H9 (cell line): ENCODE results near the gene WDFY3. TPM values are rescaled to one million over a fixed set of nuclear protein-coding genes. Genes with fewer than 3 reads are reported as not detected.

Experiments
- DNase-seq: peaks from one replicate; pipeline ENCODE4 v3.0.0-alpha.2; 2017
- H2AFZ ChIP-seq: one replicate; pipeline ENCODE4 v1.6.1; 2013; ENCODE audit warnings: mild to moderate bottlenecking, low read length, control low read depth, moderate library complexity
- H2AK5ac ChIP-seq: 2 replicates; pipeline ENCODE4 v1.6.1; 2013; ENCODE audit warnings: low read length, control low read depth, mixed read lengths; ENCODE audit not compliant: insufficient read length
- H2BK120ac ChIP-seq: one replicate; pipeline ENCODE4 v1.6.1; 2013; ENCODE audit warnings: low read depth, mild to moderate bottlenecking, low read length, control low read depth, inconsistent platforms; ENCODE audit not compliant: poor library complexity, severe bottlenecking
- H2BK12ac ChIP-seq: 2 replicates; pipeline ENCODE4 v1.6.1; 2013; ENCODE audit warnings: low read length, control low read depth, mixed read lengths, low read depth; ENCODE audit not compliant: insufficient read length
- H2BK15ac ChIP-seq: 2 replicates; pipeline ENCODE4 v1.6.1; 2013; ENCODE audit warnings: low read depth, low read length, control low read depth
- H2BK20ac ChIP-seq: one replicate; pipeline ENCODE4 v1.6.1; 2013; ENCODE audit warnings: low read depth, mild to moderate bottlenecking, low read length, control low read depth, inconsistent platforms; ENCODE audit not compliant: poor library complexity, severe bottlenecking
- H2BK5ac ChIP-seq: 2 replicates; pipeline ENCODE4 v1.6.1; 2013; ENCODE audit warnings: low read length, control low read depth, mixed read lengths; ENCODE audit not compliant: insufficient read length
- H3K14ac ChIP-seq: 2 replicates; pipeline ENCODE4 v1.6.1; 2013; ENCODE audit warnings: low read length, control low read depth; ENCODE audit not compliant: insufficient read depth
- H3K18ac ChIP-seq: 2 replicates; pipeline ENCODE4 v1.6.1; 2013; ENCODE audit warnings: low read depth, mild to moderate bottlenecking, mixed read lengths, low read length, control low read depth; ENCODE audit not compliant: insufficient read length
- H3K23ac ChIP-seq: 2 replicates; pipeline ENCODE4 v1.6.1; 2013; ENCODE audit warnings: low read length, control low read depth, mixed read lengths, low read depth; ENCODE audit not compliant: insufficient read length
- H3K23me2 ChIP-seq: 2 replicates; pipeline ENCODE4 v1.6.1; 2013; ENCODE audit warnings: low read depth, mild to moderate bottlenecking, mixed read lengths, low read length, control low read depth; ENCODE audit not compliant: insufficient read length, poor library complexity, severe bottlenecking
- H3K27ac ChIP-seq: 2 replicates; pipeline ENCODE4 v1.5.1; 2013; ENCODE audit warnings: low read length, control low read depth, mixed read lengths, low read depth; ENCODE audit not compliant: insufficient read length
- H3K27me3 ChIP-seq: 2 replicates; pipeline ENCODE4 v1.6.1; 2013; ENCODE audit warnings: low read length, control low read depth, inconsistent platforms; ENCODE audit not compliant: insufficient read depth
- H3K4ac ChIP-seq: 2 replicates; pipeline ENCODE4 v1.6.1; 2013; ENCODE audit warnings: low read depth, mild to moderate bottlenecking, control low read depth, inconsistent platforms, low read length, moderate library complexity
- H3K4me1 ChIP-seq: 2 replicates; pipeline ENCODE4 v1.6.1; 2013; ENCODE audit warnings: low read length, control low read depth, inconsistent platforms; ENCODE audit not compliant: insufficient read depth
- H3K4me2 ChIP-seq: 2 replicates; pipeline ENCODE4 v1.6.1; 2013; ENCODE audit warnings: low read length, control low read depth, mixed read lengths; ENCODE audit not compliant: insufficient read length, insufficient read depth
- H3K56ac ChIP-seq: 2 replicates; pipeline ENCODE4 v1.6.1; 2013; ENCODE audit warnings: low read depth, mild to moderate bottlenecking, mixed read lengths, low read length, control low read depth; ENCODE audit not compliant: insufficient read length
- H3K79me1 ChIP-seq: 2 replicates; pipeline ENCODE4 v1.6.1; 2013; ENCODE audit warnings: low read depth, mild to moderate bottlenecking, moderate library complexity, low read length, control low read depth, inconsistent platforms; ENCODE audit not compliant: insufficient read depth, poor library complexity, severe bottlenecking
- H3K79me2 ChIP-seq: 2 replicates; pipeline ENCODE4 v1.6.1; 2013; ENCODE audit warnings: low read length, control low read depth, inconsistent platforms; ENCODE audit not compliant: insufficient read depth
- H3K9ac ChIP-seq: 2 replicates; pipeline ENCODE4 v1.6.1; 2013; ENCODE audit warnings: low read length, control low read depth, mixed read lengths; ENCODE audit not compliant: insufficient read length; ENCODE audit errors: extremely low read depth
- H3K9me3 ChIP-seq: one replicate; pipeline ENCODE4 v1.6.1; 2013; ENCODE audit warnings: low read depth, low read length, inconsistent platforms; ENCODE audit not compliant: control insufficient read depth
- H3T11ph ChIP-seq: one replicate; pipeline ENCODE4 v1.6.1; 2013; ENCODE audit warnings: mild to moderate bottlenecking, low read length, control low read depth, inconsistent platforms
- H4K20me1 ChIP-seq: one replicate; pipeline ENCODE4 v1.6.1; 2013; ENCODE audit not compliant: control insufficient read depth, insufficient read length, insufficient read depth
- H4K5ac ChIP-seq: 2 replicates; pipeline ENCODE4 v1.6.1; 2013; ENCODE audit warnings: low read depth, mild to moderate bottlenecking, mixed read lengths, low read length, control low read depth; ENCODE audit not compliant: insufficient read length
- H4K8ac ChIP-seq: replicated peaks from 2 replicates; pipeline ENCODE4 v1.6.1; 2013; ENCODE audit warnings: low read length, control low read depth, mixed read lengths, low read depth; ENCODE audit not compliant: insufficient read length
- H4K91ac ChIP-seq: 2 replicates; pipeline ENCODE4 v1.6.1; 2013; ENCODE audit warnings: low read depth, mild to moderate bottlenecking, moderate library complexity, mixed read lengths, low read length, control low read depth; ENCODE audit not compliant: insufficient read length
- H3K27ac Mint-ChIP-seq, 3 experiments: 2 replicates in 2 of 3; 3 replicates in 1 of 3; pipeline ENCODE4 v1.8.0; 2020 to 2021; ENCODE audit warnings: mixed read lengths in 3 of 3, mild to moderate bottlenecking in 1 of 3, moderate library complexity in 1 of 3
- H3K27me3 Mint-ChIP-seq: 2 replicates; pipeline ENCODE4 v1.8.0; 2021; ENCODE audit warnings: low read depth, mild to moderate bottlenecking, moderate library complexity, mixed read lengths
- H3K36me3 Mint-ChIP-seq, 3 experiments: 2 replicates in 2 of 3; 3 replicates in 1 of 3; pipeline ENCODE4 v1.8.0; 2020 to 2021; ENCODE audit warnings: low read depth in 3 of 3, mixed read lengths in 3 of 3; ENCODE audit not compliant: insufficient read depth in 1 of 3
- H3K4me1 Mint-ChIP-seq, 2 experiments: 2 replicates each; pipeline ENCODE4 v1.8.0; 2020; ENCODE audit warnings: mixed read lengths in 2 of 2
- H3K4me3 Mint-ChIP-seq, 2 experiments: 2 replicates in 1 of 2; 3 replicates in 1 of 2; pipeline ENCODE4 v1.8.0; 2020 to 2021; ENCODE audit warnings: mild to moderate bottlenecking in 2 of 2, mixed read lengths in 2 of 2, moderate library complexity in 1 of 2
- H3K9me3 Mint-ChIP-seq, 2 experiments: 2 replicates in 1 of 2; 3 replicates in 1 of 2; pipeline ENCODE4 v1.8.0; 2020; ENCODE audit warnings: mild to moderate bottlenecking in 2 of 2, mixed read lengths in 2 of 2, moderate library complexity in 1 of 2
- CTCF ChIP-seq: fragments of 200-600 bp; sonication (generic); conservative IDR thresholded peaks from 3 replicates; pipeline ENCODE4 v1.8.0; 2021; ENCODE audit warnings: antibody characterized with exemption, mild to moderate bottlenecking
- WGBS: extraction: QIAGEN DNeasy Blood & Tissue Kit; methylation state at CpG from one replicate; pipeline ENCODE4 v1.1.7; 2013; ENCODE audit warnings: missing lambda C conversion rate, low lambda C conversion rate, mixed read lengths; ENCODE audit not compliant: insufficient read length; ENCODE audit errors: extremely low coverage; 5-methylcytosine and 5-hydroxymethylcytosine counted together
- total RNA-seq: library from RNA; stranded (reverse); gene quantifications from 2 replicates; pipeline ENCODE4 v1.2.1, GENCODE V29; 2021

Gene WDFY3
- total RNA-seq, 1 experiment from 2014 or later: 54.6 TPM

GRCh38 chr4:84661191-84661939 is 305.1 kb downstream of the WDFY3 start:
- H3K27me3 ChIP-seq: no peaks in the 10 kb centered on the region
- no peak overlapping the region for H3K23ac ChIP-seq
- no peak overlapping the region for H2BK120ac ChIP-seq
- no CpG with 5 or more reads among the region's 4 CpGs for WGBS
- no peak overlapping the region for H3K14ac ChIP-seq
- H3K18ac ChIP-seq: no peak overlapping the region
- no peaks in the 10 kb centered on the region for H3K79me1 ChIP-seq
- H3K79me2 ChIP-seq: no peaks in the 10 kb centered on the region
- Mint-ChIP-seq H3K36me3 (peaks cover 41 to 63% (median 48%) of the 10 kb centered on the region in 3 experiments), H3K4me3 (no peak overlapping the region), H3K4me1 (peaks cover 11 to 15% of the 10 kb centered on the region in 2 experiments), H3K27me3 (no peaks in the 10 kb centered on the region; the same call in 1 of the 2 replicates), H3K27ac (no peak overlapping the region), H3K9me3 (peaks cover 42 to 43% of the 10 kb centered on the region in 2 experiments)
- DNase-seq: no peak
- no peak overlapping the region for H3K9ac ChIP-seq
- H3K23me2 ChIP-seq: no peaks in the 10 kb centered on the region
- no peak overlapping the region for H2AFZ ChIP-seq
- H3K4ac ChIP-seq: no peak overlapping the region
- H2BK12ac ChIP-seq: no peak overlapping the region
- peaks cover 6% of the 10 kb centered on the region for H3K9me3 ChIP-seq
- H2BK15ac ChIP-seq: no peak overlapping the region
- no peak overlapping the region for H3K27ac ChIP-seq
- no peaks in the 10 kb centered on the region for H4K20me1 ChIP-seq
- no peak overlapping the region for H4K8ac ChIP-seq
- no peak overlapping the region for H4K5ac ChIP-seq
- H3K4me2 ChIP-seq: no peak overlapping the region
- H3K4me1 ChIP-seq: peaks cover 3% of the 10 kb centered on the region; the same call in 1 of the 2 replicates
- no peak overlapping the region for H4K91ac ChIP-seq
- no peak overlapping the region for H2BK5ac ChIP-seq
- no peak overlapping the region for H2AK5ac ChIP-seq
- H3T11ph ChIP-seq: no peak overlapping the region
- no peak overlapping the region for H3K56ac ChIP-seq
- no peak overlapping the region for H2BK20ac ChIP-seq
- TF ChIP-seq CTCF: no peak
